ENCODE measurements around the gene CFAP221.

Gene CFAP221

GRCh38 chr2:119691651-119692245 lies 147.5 kb downstream of the CFAP221 start:
- intact Hi-C loops (cut with micrococcal nuclease) = no loop called here
- Mint-ChIP-seq H3K4me1 (ENCODE audit: low read depth) (no peaks in the 10 kb centered on the region), H3K36me3 (ENCODE audit: low read depth) (peaks cover 9% of the 10 kb centered on the region), H3K27ac (no peak overlapping the region), H3K9me3 (no peaks in the 10 kb centered on the region), H3K27me3 (no peaks in the 10 kb centered on the region), H3K4me3 (no peak overlapping the region)

DNA sequence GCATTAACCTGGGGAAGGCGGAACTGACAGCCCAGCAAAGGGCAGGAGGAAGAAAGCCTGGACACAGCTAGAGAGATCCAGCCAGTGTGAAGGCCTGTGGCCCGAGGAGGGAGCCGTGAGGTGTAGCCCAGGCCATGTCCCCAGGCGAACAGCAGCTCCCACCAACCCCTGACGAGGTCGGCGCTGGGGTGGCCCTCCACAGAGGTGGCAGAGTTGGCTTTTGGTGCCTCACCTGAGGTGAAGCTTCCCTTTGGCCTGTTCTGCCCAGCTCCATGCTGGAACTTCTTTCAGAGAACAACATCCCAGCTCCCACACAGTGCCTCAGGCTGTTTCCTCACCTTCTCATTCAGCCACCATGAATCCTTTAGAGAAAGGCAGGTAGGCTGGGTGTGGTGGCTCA lies 148.1 kb downstream of the CFAP221 start:
- no peaks in the 10 kb centered on the region for H3K9me3 Mint-ChIP-seq
- H3K36me3 Mint-ChIP-seq (ENCODE audit: low read depth) = peaks cover 9% of the 10 kb centered on the region
- H3K27me3 Mint-ChIP-seq = no peaks in the 10 kb centered on the region
- H3K4me3 Mint-ChIP-seq = no peak overlapping the region
- intact Hi-C loops (cut with micrococcal nuclease) = no loop called here
- H3K4me1 Mint-ChIP-seq (ENCODE audit: low read depth) = no peaks in the 10 kb centered on the region
- H3K27ac Mint-ChIP-seq = no peak overlapping the region

- Mint-ChIP-seq H3K27ac (no peak overlapping the region), H3K27me3 (peaks cover 1% of the 10 kb centered on the region), H3K36me3 (ENCODE audit: low read depth) (peaks cover 9% of the 10 kb centered on the region), H3K4me3 (no peak overlapping the region), H3K9me3 (no peaks in the 10 kb centered on the region), H3K4me1 (ENCODE audit: low read depth) (no peaks in the 10 kb centered on the region)
- intact Hi-C loops (cut with micrococcal nuclease) = no loop called here
These were observed 148.7 kb downstream of the CFAP221 start for GRCh38 chr2:119692954-119693353.

DNA sequence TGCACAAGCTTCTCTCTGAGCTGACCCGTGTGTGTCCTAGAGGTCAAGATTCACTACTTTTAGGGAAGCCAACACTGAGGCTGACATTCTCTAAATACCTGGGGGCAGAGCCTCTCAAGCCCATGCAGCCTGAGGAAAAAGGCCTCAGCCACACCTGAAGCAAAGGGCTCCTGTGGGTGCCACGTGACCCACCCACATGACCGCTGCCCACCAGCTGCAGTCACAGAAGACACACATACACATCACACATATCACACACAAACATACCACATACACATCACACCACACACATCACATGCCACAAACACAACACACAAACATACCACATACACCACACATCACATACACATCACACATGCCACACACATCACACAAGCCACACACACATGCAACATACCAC lies 149.3 kb downstream of the CFAP221 start:
- Mint-ChIP-seq H3K4me3 (no peak overlapping the region), H3K36me3 (ENCODE audit: low read depth) (peaks cover 8% of the 10 kb centered on the region), H3K4me1 (ENCODE audit: low read depth) (no peaks in the 10 kb centered on the region), H3K27me3 (peaks cover 1% of the 10 kb centered on the region), H3K9me3 (no peaks in the 10 kb centered on the region), H3K27ac (no peak overlapping the region)
- intact Hi-C loops (cut with micrococcal nuclease) = no loop called here

GRCh38 chr2:119693967-119694366 lies 149.7 kb downstream of the CFAP221 start:
- H3K9me3 Mint-ChIP-seq = no peaks in the 10 kb centered on the region
- no peaks in the 10 kb centered on the region for H3K4me1 Mint-ChIP-seq (ENCODE audit: low read depth)
- intact Hi-C loops (cut with micrococcal nuclease) = no loop called here
- H3K36me3 Mint-ChIP-seq (ENCODE audit: low read depth) = peaks cover 4% of the 10 kb centered on the region
- peaks cover 1% of the 10 kb centered on the region for H3K27me3 Mint-ChIP-seq
- H3K4me3 Mint-ChIP-seq = no peak overlapping the region
- no peak overlapping the region for H3K27ac Mint-ChIP-seq

DNA sequence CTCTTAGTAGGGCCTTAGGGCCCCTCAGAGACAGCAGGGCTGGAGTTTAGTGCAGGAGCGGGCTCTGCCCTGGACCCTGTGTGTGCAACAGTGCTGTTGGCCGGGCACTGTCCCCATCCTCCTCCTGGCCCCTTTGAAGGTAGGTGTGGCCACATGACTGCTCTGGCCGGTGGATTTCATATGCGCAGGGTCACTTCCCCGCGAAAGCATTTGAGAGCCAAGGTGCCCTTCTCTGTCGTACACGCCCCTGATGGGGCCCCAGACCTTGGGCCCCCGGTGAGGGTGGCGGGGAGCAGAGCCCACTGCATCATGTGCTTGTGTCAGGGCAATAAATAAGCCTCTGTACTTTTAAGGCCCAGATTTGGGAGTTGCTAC lies 150.2 kb downstream of the CFAP221 start:
- H3K27ac Mint-ChIP-seq = no peak overlapping the region
- no peaks in the 10 kb centered on the region for H3K36me3 Mint-ChIP-seq (ENCODE audit: low read depth)
- intact Hi-C loops (cut with micrococcal nuclease) = no loop called here
- H3K4me1 Mint-ChIP-seq (ENCODE audit: low read depth) = no peaks in the 10 kb centered on the region
- no peak overlapping the region for H3K4me3 Mint-ChIP-seq
- H3K27me3 Mint-ChIP-seq = peaks cover 1% of the 10 kb centered on the region
- H3K9me3 Mint-ChIP-seq = no peaks in the 10 kb centered on the region

GRCh38 chr2:119694845-119695521 lies 150.7 kb downstream of the CFAP221 start:
- peaks cover 1% of the 10 kb centered on the region for H3K27me3 Mint-ChIP-seq
- H3K4me3 Mint-ChIP-seq = no peak overlapping the region
- H3K4me1 Mint-ChIP-seq (ENCODE audit: low read depth) = peaks cover 3% of the 10 kb centered on the region
- no peaks in the 10 kb centered on the region for H3K9me3 Mint-ChIP-seq
- H3K27ac Mint-ChIP-seq = no peak overlapping the region
- intact Hi-C loops (cut with micrococcal nuclease) = no loop called here
- no peaks in the 10 kb centered on the region for H3K36me3 Mint-ChIP-seq (ENCODE audit: low read depth)

- H3K27me3 Mint-ChIP-seq = peaks cover 1% of the 10 kb centered on the region
- no peak overlapping the region for H3K4me3 Mint-ChIP-seq
- no peaks in the 10 kb centered on the region for H3K36me3 Mint-ChIP-seq (ENCODE audit: low read depth)
- intact Hi-C loops (cut with micrococcal nuclease) = no loop called here
- no peaks in the 10 kb centered on the region for H3K9me3 Mint-ChIP-seq
- peaks cover 9% of the 10 kb centered on the region for H3K4me1 Mint-ChIP-seq (ENCODE audit: low read depth)
- H3K27ac Mint-ChIP-seq = no peak overlapping the region
These were observed 151.8 kb downstream of the CFAP221 start for GRCh38 chr2:119696005-119696404.

- H3K27me3 Mint-ChIP-seq = peaks cover 3% of the 10 kb centered on the region
- H3K4me3 Mint-ChIP-seq = no peak overlapping the region
- H3K4me1 Mint-ChIP-seq (ENCODE audit: low read depth) = peaks cover 14% of the 10 kb centered on the region
- intact Hi-C loops (cut with micrococcal nuclease) = no loop called here
- no peaks in the 10 kb centered on the region for H3K36me3 Mint-ChIP-seq (ENCODE audit: low read depth)
- H3K9me3 Mint-ChIP-seq = no peaks in the 10 kb centered on the region
- H3K27ac Mint-ChIP-seq = no peak overlapping the region
These were observed 152.3 kb downstream of the CFAP221 start for GRCh38 chr2:119696494-119697030.

- H3K4me3 Mint-ChIP-seq = no peak overlapping the region
- peaks cover 3% of the 10 kb centered on the region for H3K27me3 Mint-ChIP-seq
- H3K4me1 Mint-ChIP-seq (ENCODE audit: low read depth) = peaks cover 14% of the 10 kb centered on the region
- no peak overlapping the region for H3K27ac Mint-ChIP-seq
- no peaks in the 10 kb centered on the region for H3K9me3 Mint-ChIP-seq
- no peaks in the 10 kb centered on the region for H3K36me3 Mint-ChIP-seq (ENCODE audit: low read depth)
- intact Hi-C loops (cut with micrococcal nuclease) = no loop called here
These were observed 153.2 kb downstream of the CFAP221 start for GRCh38 chr2:119697290-119698020.

DNA sequence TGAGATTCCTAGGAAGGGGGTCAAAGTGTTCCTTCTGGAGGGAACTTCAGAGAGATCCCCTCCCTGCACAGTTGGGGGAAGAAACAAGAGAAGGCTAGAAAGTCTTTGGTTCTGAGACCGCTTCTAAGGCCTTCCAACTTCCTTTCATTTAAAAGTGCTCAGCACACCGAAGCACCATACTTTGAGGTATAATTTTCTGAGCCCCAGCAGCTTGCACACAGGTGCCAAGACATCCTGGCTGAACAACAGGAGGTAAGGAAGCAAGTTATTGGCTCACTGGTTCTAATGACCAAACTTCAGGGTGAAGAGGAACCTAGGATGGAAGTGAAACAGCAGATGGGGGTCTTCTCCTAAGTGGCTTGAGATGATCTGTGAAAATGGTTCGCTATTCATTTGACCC lies 154.0 kb downstream of the CFAP221 start:
- intact Hi-C loops (cut with micrococcal nuclease) = no loop called here
- Mint-ChIP-seq H3K27me3 (peaks cover 3% of the 10 kb centered on the region), H3K9me3 (no peaks in the 10 kb centered on the region), H3K36me3 (ENCODE audit: low read depth) (no peaks in the 10 kb centered on the region), H3K4me1 (ENCODE audit: low read depth) (peaks cover 14% of the 10 kb centered on the region), H3K4me3 (no peak overlapping the region), H3K27ac (no peak overlapping the region)

DNA sequence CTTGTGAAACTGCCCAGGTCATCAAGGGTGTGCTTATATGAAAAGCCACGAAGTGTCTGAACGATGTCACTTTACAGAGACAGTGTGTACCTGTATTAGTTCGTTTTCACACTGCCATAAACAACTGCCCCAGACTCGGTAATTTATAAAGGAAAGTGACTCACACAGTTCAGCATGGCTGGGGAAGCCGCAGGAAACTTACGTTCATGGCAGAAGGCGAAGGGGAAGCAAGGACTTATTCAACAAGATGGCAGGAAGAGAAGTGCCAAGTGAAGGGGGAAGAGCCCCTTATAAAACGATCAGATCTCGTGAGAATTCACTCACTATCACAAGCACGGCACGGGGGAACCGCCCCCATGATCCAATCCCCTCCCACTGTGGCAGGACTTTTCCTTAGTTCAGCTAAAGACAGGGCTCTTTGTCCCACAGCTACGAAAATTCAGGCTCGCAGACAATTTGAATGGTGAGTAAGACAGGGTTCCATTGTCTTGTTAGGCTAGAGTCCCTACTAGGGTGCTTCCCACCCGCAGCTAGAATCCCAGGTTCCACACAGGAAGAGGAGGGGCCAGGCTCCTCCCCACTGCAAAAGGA lies 154.9 kb downstream of the CFAP221 start:
- intact Hi-C loops (cut with micrococcal nuclease) = no loop called here
- Mint-ChIP-seq H3K36me3 (ENCODE audit: low read depth) (no peaks in the 10 kb centered on the region), H3K4me3 (no peak overlapping the region), H3K27me3 (peaks cover 3% of the 10 kb centered on the region), H3K27ac (no peak overlapping the region), H3K4me1 (ENCODE audit: low read depth) (peaks cover 14% of the 10 kb centered on the region), H3K9me3 (no peaks in the 10 kb centered on the region)

DNA sequence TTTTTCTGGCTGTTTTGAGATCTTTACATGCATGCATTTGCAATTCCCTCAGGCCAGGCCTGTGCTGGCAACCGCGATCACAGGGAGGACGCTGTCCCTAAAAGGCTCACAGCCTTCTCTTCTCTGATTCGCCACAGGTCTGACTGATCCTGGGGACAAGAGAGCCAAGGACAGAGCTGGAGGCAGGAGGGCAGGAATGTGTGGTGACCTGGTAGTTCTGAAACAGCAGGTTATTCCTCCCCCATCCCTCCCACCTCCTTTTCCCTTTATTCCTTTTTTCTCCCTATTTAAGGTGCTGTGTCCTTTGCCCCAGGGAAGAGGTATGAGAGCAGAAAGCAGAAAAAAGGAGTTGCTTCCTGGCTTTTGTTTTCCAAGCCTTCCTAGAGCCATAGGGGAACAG lies 156.6 kb downstream of the CFAP221 start:
- Mint-ChIP-seq H3K4me3 (no peak overlapping the region), H3K27ac (no peak overlapping the region)
- intact Hi-C loops (cut with micrococcal nuclease) = no loop called here

GRCh38 chr2:119701352-119701751 lies 157.1 kb downstream of the CFAP221 start:
- H3K4me1 Mint-ChIP-seq (ENCODE audit: low read depth) = peaks cover 14% of the 10 kb centered on the region
- H3K9me3 Mint-ChIP-seq = no peaks in the 10 kb centered on the region
- H3K27ac Mint-ChIP-seq = no peak overlapping the region
- H3K36me3 Mint-ChIP-seq (ENCODE audit: low read depth) = no peaks in the 10 kb centered on the region
- intact Hi-C loops (cut with micrococcal nuclease) = no loop called here
- H3K27me3 Mint-ChIP-seq = peaks cover 3% of the 10 kb centered on the region
- no peak overlapping the region for H3K4me3 Mint-ChIP-seq

More for the DNA sequence above, 156.6 kb downstream of the CFAP221 start:
- H3K27me3 Mint-ChIP-seq = peaks cover 3% of the 10 kb centered on the region
- H3K9me3 Mint-ChIP-seq = no peaks in the 10 kb centered on the region
- H3K4me1 Mint-ChIP-seq (ENCODE audit: low read depth) = peaks cover 14% of the 10 kb centered on the region
- no peaks in the 10 kb centered on the region for H3K36me3 Mint-ChIP-seq (ENCODE audit: low read depth)
